Right lobe of liver (tissue), 6 donors: ENCODE measurements around the gene MAEA. TPM values are rescaled to one million over a fixed set of nuclear protein-coding genes. Genes with fewer than 3 reads are reported as not detected.
A peak's percentile ranks its signal among the peaks of the same experiment; 100 is the strongest.

Source experiments
- ATAC-seq, 4 donors: fragments of 200-7000 bp; cut with Tn5 transposase; one replicate each; pipeline ENCODE4 v1.9.1; 2020; ENCODE audit warnings: mild to moderate bottlenecking in 4 of 4, moderate library complexity in 4 of 4
- DNase-seq, 3 donors: peaks; one replicate each; pipeline ENCODE4 v3.0.0-alpha.2; 2020
- H3K27ac ChIP-seq, 3 donors: fragments of 200-600 bp; one replicate each; pipeline ENCODE4 v1.8.0; 2022
- H3K27me3 ChIP-seq, 2 donors: fragments of 200-600 bp; one replicate each; pipeline ENCODE4 v1.8.0; 2022
- H3K36me3 ChIP-seq, 4 donors: fragments of 200-600 bp; sonication (generic) in 1 of 4; one replicate each; pipeline versions ENCODE4 v1.5.1 to v1.8.0; 2017 to 2022; ENCODE audit warnings: control low read depth in 1 of 4
- H3K4me1 ChIP-seq, 4 donors: fragments of 200-600 bp; sonication (generic) in 1 of 4; one replicate each; pipeline versions ENCODE4 v1.5.1 to v1.8.0; 2017 to 2022; ENCODE audit warnings: control low read depth in 1 of 4
- H3K4me3 ChIP-seq, 3 donors: fragments of 200-600 bp; one replicate each; pipeline ENCODE4 v1.8.0; 2022
- H3K9me3 ChIP-seq, 4 donors: fragments of 200-600 bp; sonication (generic) in 1 of 4; one replicate each; pipeline versions ENCODE4 v1.5.1 to v1.8.0; 2017 to 2022; ENCODE audit warnings: control low read depth in 1 of 4
- CTCF ChIP-seq, 4 donors: fragments of 200-600 bp in 3 of 4; fragments of 450-650 bp in 1 of 4; IDR thresholded peaks; one replicate each; pipeline versions ENCODE4 v1.5.1 to v1.8.0; 2016 to 2022; ENCODE audit warnings: antibody characterized with exemption in 4 of 4, mild to moderate bottlenecking in 2 of 4
- POLR2A ChIP-seq: fragments of 450-650 bp; IDR thresholded peaks from one replicate; pipeline ENCODE4 v1.6.1; 2017; ENCODE audit warnings: antibody characterized with exemption, mild to moderate bottlenecking
- WGBS: methylation state at CpG from one replicate; pipeline ENCODE4 v1.1.6; 2018; ENCODE audit warnings: low coverage, low lambda C conversion rate; ENCODE audit not compliant: insufficient coverage; ENCODE audit errors: missing lambda C conversion rate; 5-methylcytosine and 5-hydroxymethylcytosine counted together
- intact Hi-C, 2 donors: fragments of 100-400 bp; cut with DNase I; formaldehyde crosslinking; loops; one replicate each; pipeline versions ENCODE4 v1.11.2 to v1.14.1; 2022
- total RNA-seq, 6 experiments: library from RNA; depleted of rRNA in 2 of 6; stranded (reverse); fragments of >200 nt in 2 of 6; fragmentation: NEBNext Ultra II Directional in 3 of 6; extraction: Animal tissue kit (Norgen Biotek cat#: 25700) in 3 of 6; gene quantifications; one replicate each; pipeline versions ENCODE4 v1.1.0 to v1.2.4, GENCODE V29; 2016 to 2023
- donor health status: DM: no; HTN: yes; CAD: no.
- donor health status: DM: no; HTN: no; CAD: no.
- donor health status: DM: no; HTN: no; CAD: no.
- donor health status: DM: no; HTN: yes; CAD: no.
- donor health status: DM: no; HTN: yes; CAD: no.

Gene MAEA
- total RNA-seq, 6 experiments from 2014 or later: 24.3 to 42.0 (median 27.9) TPM

- H3K27ac ChIP-seq: no peak overlapping the region
These were observed 5.2 kb downstream of the MAEA start for GRCh38 chr4:1294891-1295290.

GRCh38 chr4:1295405-1296055, 5.8 kb downstream of the MAEA start:
- H3K4me3 ChIP-seq: no peak overlapping the region
- peaks cover 0 to 11% (median 3%) of the 10 kb centered on the region in 4 donors for H3K36me3 ChIP-seq
- H3K4me1 ChIP-seq: peaks cover 0 to 15% (median 6%) of the 10 kb centered on the region in 4 donors
- H3K27me3 ChIP-seq: no peaks in the 10 kb centered on the region
- H3K27ac ChIP-seq: no peak overlapping the region
- peak in 2 of 3 donors; percentile 18 to 39 for DNase-seq
- intact Hi-C loops: no loop called here
- no peak for TF ChIP-seq CTCF (IDR thresholded peaks at IDR 0.05)
- no peak for TF ChIP-seq POLR2A
- WGBS: 86% methylated on average over 23 of the region's 24 CpGs
- H3K9me3 ChIP-seq: no peaks in the 10 kb centered on the region
- no peak for ATAC-seq

More at GRCh38 chr4:1294891-1295290, 5.2 kb downstream of the MAEA start:
- Histone ChIP-seq H3K4me1 (peaks cover 0 to 15% (median 6%) of the 10 kb centered on the region in 4 donors), H3K27me3 (no peaks in the 10 kb centered on the region), H3K36me3 (peaks cover 0 to 5% (median 2%) of the 10 kb centered on the region in 4 donors), H3K9me3 (no peaks in the 10 kb centered on the region), H3K4me3 (no peak overlapping the region)
- TF ChIP-seq POLR2A (no peak), CTCF (IDR thresholded peaks at IDR 0.05) (no peak)
- peak in 2 of 3 donors; percentile 15 to 48 for DNase-seq
- WGBS: 68% methylated on average over 5 of the region's 10 CpGs
- intact Hi-C loops: no loop called here
- peak; percentile 14 to 42 (median 24) for ATAC-seq

GRCh38 chr4:1296324-1297022, 6.8 kb downstream of the MAEA start:
- H3K4me1 ChIP-seq: peaks cover 0 to 6% (median 2%) of the 10 kb centered on the region in 4 donors

GRCh38 chr4:1297023-1297395, 7.3 kb downstream of the MAEA start:
- Histone ChIP-seq H3K4me1 (peaks cover 0 to under 1% (median 0%) of the 10 kb centered on the region in 4 donors), H3K27ac (no peak overlapping the region), H3K4me3 (no peak overlapping the region), H3K27me3 (no peaks in the 10 kb centered on the region), H3K36me3 (peaks cover 0 to 14% (median 4%) of the 10 kb centered on the region in 4 donors), H3K9me3 (no peaks in the 10 kb centered on the region)
- no peak for ATAC-seq
- intact Hi-C loops: no loop called here
- peak in 2 of 3 donors; percentile 10 to 43 for DNase-seq
- WGBS: 89% methylated on average over 19 of the region's 22 CpGs
- no peak for TF ChIP-seq CTCF (IDR thresholded peaks at IDR 0.05)
- TF ChIP-seq POLR2A: no peak

More at GRCh38 chr4:1296324-1297022, 6.8 kb downstream of the MAEA start:
- peak in 2 of 3 donors; percentile 13 to 39 for DNase-seq
- intact Hi-C loops: no loop called here
- no peak for ATAC-seq
- TF ChIP-seq POLR2A (no peak), CTCF (IDR thresholded peaks at IDR 0.05) (no peak)
- Histone ChIP-seq H3K27me3 (no peaks in the 10 kb centered on the region), H3K27ac (no peak overlapping the region), H3K9me3 (no peaks in the 10 kb centered on the region), H3K4me3 (no peak overlapping the region), H3K36me3 (peaks cover 0 to 11% (median 4%) of the 10 kb centered on the region in 4 donors)
- WGBS: 90% methylated on average over 18 of the region's 18 CpGs
